GM12872 (cell line): Measurements from ENCODE around the gene RAN.

Experiments
- TF ChIP-seq, protein P1 (sequence below): IDR thresholded peaks from 3 replicates; pipeline ENCODE4 v1.5.1; 2011; ENCODE audit warnings: low read depth, mild to moderate bottlenecking, low read length, moderate library complexity; ENCODE audit not compliant: insufficient read depth

RAN gene

DNA sequence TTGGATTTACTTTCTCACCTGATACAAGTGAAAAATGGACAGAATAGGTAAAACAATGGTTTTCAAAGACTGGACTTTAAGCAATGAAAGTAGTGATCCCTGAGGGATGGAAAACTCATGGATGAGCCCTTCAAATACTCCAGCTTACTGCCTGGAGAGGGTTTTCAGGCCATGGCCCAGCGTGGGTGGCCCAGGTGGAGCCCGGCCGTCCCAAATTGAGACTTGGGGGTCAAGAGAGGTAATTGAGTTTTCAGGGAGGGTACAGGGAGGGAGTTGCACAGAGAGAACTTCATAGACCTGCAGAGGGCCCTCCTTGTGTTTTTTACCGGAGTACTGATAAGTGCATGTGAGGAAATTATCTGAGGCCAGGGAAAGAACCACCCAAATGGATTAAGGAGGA lies 37.2 kb downstream of the RAN start:
- TF ChIP-seq, protein P1, sequence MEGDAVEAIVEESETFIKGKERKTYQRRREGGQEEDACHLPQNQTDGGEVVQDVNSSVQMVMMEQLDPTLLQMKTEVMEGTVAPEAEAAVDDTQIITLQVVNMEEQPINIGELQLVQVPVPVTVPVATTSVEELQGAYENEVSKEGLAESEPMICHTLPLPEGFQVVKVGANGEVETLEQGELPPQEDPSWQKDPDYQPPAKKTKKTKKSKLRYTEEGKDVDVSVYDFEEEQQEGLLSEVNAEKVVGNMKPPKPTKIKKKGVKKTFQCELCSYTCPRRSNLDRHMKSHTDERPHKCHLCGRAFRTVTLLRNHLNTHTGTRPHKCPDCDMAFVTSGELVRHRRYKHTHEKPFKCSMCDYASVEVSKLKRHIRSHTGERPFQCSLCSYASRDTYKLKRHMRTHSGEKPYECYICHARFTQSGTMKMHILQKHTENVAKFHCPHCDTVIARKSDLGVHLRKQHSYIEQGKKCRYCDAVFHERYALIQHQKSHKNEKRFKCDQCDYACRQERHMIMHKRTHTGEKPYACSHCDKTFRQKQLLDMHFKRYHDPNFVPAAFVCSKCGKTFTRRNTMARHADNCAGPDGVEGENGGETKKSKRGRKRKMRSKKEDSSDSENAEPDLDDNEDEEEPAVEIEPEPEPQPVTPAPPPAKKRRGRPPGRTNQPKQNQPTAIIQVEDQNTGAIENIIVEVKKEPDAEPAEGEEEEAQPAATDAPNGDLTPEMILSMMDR: no peak

GRCh38 chr12:130911193-130911592 lies 39.3 kb downstream of the RAN start:
- TF ChIP-seq, protein P1: no peak

DNA sequence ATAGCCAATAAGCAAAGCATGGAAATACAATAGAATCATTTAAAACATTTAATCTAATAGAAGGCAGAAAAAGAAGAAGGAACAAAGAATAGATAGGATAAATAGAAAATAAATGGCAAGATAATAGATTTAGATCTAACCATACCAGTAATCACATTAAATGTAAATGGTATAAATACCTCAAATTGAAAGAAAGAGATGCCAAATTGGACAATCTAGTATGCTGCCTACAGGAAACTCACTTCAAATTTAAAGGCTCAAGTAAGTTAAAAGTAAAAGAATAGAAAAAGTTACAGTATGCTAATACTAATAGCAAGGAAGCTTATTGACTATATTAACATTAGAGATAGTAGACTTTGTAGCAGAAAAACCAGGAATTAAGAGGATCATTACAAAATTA lies 40.1 kb downstream of the RAN start:
- TF ChIP-seq, protein P1: no peak

- TF ChIP-seq, protein P1: peak; percentile 98
Observed at GRCh38 chr12:130916241-130916911, 44.5 kb downstream of the RAN start.

- TF ChIP-seq, protein P1: no peak
Observed at GRCh38 chr12:130917607-130918006, 45.7 kb downstream of the RAN start.

GRCh38 chr12:130919086-130919485 lies 47.2 kb downstream of the RAN start:
- TF ChIP-seq, protein P1: no peak

DNA sequence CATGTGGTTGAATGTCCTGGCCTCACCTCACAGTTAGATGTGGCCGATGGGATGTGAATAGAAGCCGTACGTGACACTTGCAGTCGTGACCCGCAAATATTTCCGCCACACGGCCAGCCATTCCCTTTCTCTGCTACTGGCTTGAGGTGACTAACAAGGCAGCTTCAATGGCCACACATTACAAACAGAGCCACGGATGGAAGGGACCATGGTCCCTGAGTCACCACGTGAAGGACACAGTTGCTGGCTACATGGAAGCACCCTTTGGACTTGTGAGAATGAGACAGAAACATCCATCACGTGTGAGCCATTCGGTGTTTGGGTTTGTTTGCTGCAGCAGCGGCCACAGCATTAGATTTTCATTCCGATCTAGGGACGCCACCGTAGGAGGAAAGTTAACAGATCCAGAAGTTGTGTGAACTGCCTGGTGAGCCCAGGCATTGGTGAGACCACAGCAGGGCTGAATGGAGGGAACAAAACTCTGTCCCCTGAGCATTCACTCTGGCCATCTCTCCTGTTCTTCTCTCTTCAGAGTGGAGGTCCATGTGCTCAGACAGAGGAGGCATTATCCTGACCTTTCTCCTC lies 48.3 kb downstream of the RAN start:
- TF ChIP-seq, protein P1: no peak
